ENCODE measurements around the gene WASF3. TPM values are rescaled to one million over a fixed set of nuclear protein-coding genes. Genes with fewer than 3 reads are reported as not detected.

The WASF3 gene
- total RNA-seq, 4 donors from 2014 or later = 5.9 to 37.5 (median 12.5) TPM

DNA sequence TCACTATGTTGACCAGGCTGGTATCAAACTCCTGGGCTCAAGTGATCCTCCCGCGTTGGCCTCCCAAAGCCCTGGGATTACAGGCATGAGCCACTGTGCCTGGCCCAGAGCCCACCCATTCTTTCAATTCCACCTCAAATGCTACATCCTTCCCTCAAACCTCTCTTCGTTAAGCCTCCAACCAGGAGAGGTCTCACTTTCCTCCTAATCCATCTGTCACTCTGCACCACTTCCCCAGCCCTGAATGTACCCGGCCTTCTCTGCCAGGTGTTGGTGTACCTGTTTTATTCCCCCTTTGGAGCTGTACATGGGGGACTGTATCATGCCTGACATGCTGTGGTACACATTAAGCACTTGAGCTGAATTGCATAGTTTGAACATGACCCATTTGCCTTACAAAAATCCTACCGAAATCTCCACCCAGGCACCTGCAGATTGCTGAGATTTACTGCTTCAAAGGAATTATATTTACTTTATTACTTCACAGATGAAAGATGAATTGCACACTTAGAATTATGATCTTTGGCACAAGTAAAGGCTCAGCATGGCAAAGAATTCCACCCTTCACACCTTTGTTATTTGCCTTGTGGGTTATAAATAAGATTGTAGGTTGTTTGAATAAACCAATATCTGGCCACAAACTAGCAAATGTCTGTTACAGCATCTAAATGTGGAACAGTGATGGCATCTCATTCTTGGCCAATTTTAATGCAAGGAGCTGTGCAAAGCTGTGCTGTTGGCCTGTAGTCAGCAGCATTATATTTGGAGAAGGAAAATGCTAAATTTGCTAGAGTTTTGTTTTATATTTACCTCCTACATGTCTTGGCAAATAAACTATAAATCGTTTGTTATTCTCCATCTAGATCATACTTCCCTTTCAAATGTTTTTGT lies 15.6 kb upstream of the WASF3 start:
- DNase-seq = no peak
- TF ChIP-seq, protein P1, sequence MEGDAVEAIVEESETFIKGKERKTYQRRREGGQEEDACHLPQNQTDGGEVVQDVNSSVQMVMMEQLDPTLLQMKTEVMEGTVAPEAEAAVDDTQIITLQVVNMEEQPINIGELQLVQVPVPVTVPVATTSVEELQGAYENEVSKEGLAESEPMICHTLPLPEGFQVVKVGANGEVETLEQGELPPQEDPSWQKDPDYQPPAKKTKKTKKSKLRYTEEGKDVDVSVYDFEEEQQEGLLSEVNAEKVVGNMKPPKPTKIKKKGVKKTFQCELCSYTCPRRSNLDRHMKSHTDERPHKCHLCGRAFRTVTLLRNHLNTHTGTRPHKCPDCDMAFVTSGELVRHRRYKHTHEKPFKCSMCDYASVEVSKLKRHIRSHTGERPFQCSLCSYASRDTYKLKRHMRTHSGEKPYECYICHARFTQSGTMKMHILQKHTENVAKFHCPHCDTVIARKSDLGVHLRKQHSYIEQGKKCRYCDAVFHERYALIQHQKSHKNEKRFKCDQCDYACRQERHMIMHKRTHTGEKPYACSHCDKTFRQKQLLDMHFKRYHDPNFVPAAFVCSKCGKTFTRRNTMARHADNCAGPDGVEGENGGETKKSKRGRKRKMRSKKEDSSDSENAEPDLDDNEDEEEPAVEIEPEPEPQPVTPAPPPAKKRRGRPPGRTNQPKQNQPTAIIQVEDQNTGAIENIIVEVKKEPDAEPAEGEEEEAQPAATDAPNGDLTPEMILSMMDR (IDR thresholded peaks at IDR 0.05) = no peak
- TF ChIP-seq POLR2A (IDR thresholded peaks at IDR 0.05) = no peak
- Histone ChIP-seq H3K4me1 (no peaks in the 10 kb centered on the region), H3K27me3 (no peaks in the 10 kb centered on the region), H3K4me3 (no peak overlapping the region), H3K9me3 (no peaks in the 10 kb centered on the region), H3K36me3 (no peaks in the 10 kb centered on the region), H3K27ac (no peak overlapping the region)
- intact Hi-C loops (cut with DNase I; ENCODE audit: low total_unique reads) = no loop called here

DNA sequence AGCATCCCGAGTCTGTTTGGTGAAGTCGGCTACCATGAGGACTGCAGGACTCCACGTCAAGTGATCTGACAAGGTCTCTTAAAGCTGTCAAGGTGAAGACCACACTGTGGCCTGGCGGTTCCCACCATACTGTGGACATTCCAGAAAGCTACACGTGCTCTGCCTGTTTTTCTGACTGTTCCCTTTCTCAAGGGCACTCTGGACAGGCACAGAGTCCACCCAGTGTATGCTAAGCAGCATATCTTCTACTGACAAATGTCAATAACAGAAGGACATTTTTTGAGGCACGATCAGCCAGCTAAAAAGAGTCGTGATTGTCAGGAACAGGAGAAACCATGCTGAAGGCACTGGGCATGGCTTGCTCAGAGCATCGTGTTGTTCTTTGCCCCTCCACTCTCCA lies 12.8 kb upstream of the WASF3 start:
- Histone ChIP-seq H3K36me3 (no peaks in the 10 kb centered on the region), H3K4me1 (no peaks in the 10 kb centered on the region), H3K27ac (no peak overlapping the region), H3K4me3 (no peak overlapping the region), H3K27me3 (no peaks in the 10 kb centered on the region), H3K9me3 (no peaks in the 10 kb centered on the region)
- intact Hi-C loops (cut with DNase I; ENCODE audit: low total_unique reads) = no loop called here
- TF ChIP-seq, protein P1 (IDR thresholded peaks at IDR 0.05) = no peak
- TF ChIP-seq POLR2A (IDR thresholded peaks at IDR 0.05) = no peak
- DNase-seq = no peak

DNA sequence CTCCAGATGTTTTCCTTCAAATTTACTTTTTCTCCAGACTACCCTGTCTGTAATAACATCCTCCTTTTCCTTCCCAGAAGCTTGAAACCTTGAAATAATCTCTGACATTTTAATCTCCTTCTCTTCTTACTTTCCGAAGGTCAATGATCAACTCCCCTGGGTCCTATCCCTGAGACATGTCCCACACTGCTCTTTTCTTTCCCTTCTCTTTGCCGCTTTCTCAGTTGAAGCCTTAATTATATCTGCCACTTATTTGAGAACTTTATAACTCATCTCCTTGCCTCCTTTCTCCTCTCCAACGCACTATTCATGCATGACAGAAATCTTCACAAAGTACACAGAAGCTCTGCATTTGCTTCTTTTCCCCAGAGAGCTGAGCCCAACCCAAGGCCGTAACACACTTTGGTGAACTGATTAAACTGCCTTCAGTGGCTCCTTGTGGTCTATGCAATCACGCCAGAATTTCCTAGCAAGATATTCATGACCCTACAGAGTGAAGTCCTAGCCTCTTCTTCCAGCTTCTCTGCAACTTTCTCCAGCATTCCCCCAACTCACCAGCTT lies 9.2 kb upstream of the WASF3 start:
- no peak for DNase-seq
- Histone ChIP-seq H3K4me3 (no peak overlapping the region), H3K4me1 (no peaks in the 10 kb centered on the region), H3K9me3 (no peaks in the 10 kb centered on the region), H3K27ac (no peak overlapping the region), H3K36me3 (no peaks in the 10 kb centered on the region), H3K27me3 (no peaks in the 10 kb centered on the region)
- intact Hi-C loops (cut with DNase I; ENCODE audit: low total_unique reads) = no loop called here
- no peak for TF ChIP-seq POLR2A (IDR thresholded peaks at IDR 0.05)
- TF ChIP-seq, protein P1 (IDR thresholded peaks at IDR 0.05) = no peak

DNA sequence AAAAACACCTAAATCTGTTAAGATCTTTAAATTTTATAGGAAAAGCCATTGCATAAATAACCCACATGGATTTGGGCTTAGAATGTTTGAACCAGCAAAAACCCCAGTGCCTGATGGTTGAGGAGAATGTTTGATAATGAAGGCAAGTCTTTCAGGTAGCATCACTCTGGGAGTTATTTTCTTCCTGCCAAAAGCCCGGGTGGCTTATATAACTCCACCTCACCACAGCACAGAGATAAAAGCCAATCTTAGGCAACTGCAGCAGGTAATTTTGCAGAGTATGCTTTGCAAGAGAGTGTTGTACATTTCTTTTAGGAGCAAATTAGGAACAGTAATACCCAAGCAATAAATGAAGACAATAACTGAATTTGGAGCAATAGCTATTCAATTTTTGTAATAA lies 7.8 kb upstream of the WASF3 start:
- TF ChIP-seq POLR2A (IDR thresholded peaks at IDR 0.05) = no peak
- TF ChIP-seq, protein P1 (IDR thresholded peaks at IDR 0.05) = no peak
- DNase-seq = no peak

DNA sequence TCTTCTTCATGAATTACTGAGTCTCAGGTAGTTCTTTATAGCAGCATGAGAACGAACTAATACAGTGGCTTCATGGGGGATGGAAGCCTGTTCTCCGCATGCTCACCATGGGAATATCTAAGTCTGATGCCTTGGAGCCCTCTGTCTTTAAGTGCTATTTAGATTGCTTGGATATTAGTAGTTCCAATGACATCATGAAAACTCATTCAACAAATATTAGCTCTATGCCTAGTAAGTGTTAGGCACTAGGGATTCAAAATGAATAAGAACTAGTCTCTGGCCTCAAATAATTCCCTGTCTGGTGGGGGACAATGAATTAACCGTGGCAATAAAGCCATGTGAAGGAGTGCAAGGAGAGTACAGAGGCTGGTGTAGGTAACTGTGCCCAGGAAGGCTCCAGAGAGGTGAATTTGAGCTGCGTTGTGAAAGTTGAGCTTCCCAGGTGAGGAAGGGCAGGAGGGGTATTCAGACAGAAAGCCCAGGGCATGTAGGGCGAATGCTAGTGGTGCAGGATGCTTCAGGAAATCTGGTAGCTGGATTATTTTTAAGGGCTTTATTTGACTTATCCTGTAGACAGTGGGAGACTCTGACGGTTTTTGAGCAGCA lies 6.1 kb upstream of the WASF3 start:
- intact Hi-C loops (cut with DNase I; ENCODE audit: low total_unique reads) = no loop called here
- TF ChIP-seq, protein P1 (IDR thresholded peaks at IDR 0.05) = no peak
- no peak for TF ChIP-seq POLR2A (IDR thresholded peaks at IDR 0.05)
- H3K4me1 ChIP-seq = no peaks in the 10 kb centered on the region
- no peaks in the 10 kb centered on the region for H3K27me3 ChIP-seq
- DNase-seq = no peak
- no peaks in the 10 kb centered on the region for H3K9me3 ChIP-seq
- H3K4me3 ChIP-seq = no peak overlapping the region
- no peak overlapping the region for H3K27ac ChIP-seq
- H3K36me3 ChIP-seq = no peaks in the 10 kb centered on the region

More for the DNA sequence above, 7.8 kb upstream of the WASF3 start:
- intact Hi-C loops (cut with DNase I; ENCODE audit: low total_unique reads) = no loop called here
- H3K4me3 ChIP-seq = no peak overlapping the region
- no peaks in the 10 kb centered on the region for H3K27me3 ChIP-seq
- H3K9me3 ChIP-seq = no peaks in the 10 kb centered on the region
- no peaks in the 10 kb centered on the region for H3K36me3 ChIP-seq
- no peak overlapping the region for H3K27ac ChIP-seq
- no peaks in the 10 kb centered on the region for H3K4me1 ChIP-seq
